DMS53 treated with DMSO at 0.1 percent for 48 hours (cell line): Measurements from ENCODE around the gene VASH1.

Experiments
- DNase-seq: peaks from one replicate; lab custom pipeline; 2025; ENCODE audit not compliant: unreplicated experiment; lab: John Stamatoyannopoulos, UW

The VASH1 gene

GRCh38 chr14:76742185-76742584 lies 19.1 kb upstream of the VASH1 start:
- DNase-seq, result no peak

DNA sequence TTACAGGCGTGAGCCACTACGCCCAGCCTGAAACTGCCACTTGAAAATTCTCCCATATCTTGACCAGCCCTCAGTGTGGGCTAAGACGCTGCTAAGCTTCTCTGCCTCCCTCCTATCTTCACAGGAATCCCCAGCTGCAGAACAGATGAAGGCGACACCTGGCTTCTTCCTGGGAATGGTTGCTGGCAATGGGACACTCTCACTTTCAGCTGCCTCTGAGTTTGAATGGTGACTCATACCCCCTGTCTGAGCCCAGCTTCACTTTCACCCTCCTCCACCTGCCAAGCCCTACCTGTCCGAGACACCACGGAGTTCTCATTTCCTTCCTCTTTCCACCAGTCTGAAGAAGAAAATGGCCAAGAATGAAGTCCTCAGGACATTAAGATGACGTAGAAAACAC lies 18.3 kb upstream of the VASH1 start:
- DNase-seq, result peak; percentile 47

DNA sequence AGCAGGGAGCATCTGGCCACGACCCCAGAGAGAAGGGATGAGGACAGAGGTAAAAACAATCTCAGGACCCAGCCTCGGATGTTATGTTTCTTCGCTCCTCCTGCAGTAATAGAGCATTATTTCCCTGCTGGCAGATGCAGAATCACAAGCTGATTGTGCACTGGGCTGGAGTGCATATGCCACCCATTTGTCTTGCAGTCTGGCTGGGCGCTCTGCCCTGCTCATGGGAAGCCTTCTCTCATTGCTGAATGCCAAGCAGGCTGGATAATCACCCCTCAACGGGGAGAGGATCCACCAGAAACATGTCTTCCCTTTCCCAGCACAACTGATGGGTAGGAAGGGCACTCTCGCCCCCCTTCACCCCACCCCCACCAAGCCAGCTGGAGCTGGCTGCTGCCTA lies 8.5 kb upstream of the VASH1 start:
- no peak for DNase-seq

DNA sequence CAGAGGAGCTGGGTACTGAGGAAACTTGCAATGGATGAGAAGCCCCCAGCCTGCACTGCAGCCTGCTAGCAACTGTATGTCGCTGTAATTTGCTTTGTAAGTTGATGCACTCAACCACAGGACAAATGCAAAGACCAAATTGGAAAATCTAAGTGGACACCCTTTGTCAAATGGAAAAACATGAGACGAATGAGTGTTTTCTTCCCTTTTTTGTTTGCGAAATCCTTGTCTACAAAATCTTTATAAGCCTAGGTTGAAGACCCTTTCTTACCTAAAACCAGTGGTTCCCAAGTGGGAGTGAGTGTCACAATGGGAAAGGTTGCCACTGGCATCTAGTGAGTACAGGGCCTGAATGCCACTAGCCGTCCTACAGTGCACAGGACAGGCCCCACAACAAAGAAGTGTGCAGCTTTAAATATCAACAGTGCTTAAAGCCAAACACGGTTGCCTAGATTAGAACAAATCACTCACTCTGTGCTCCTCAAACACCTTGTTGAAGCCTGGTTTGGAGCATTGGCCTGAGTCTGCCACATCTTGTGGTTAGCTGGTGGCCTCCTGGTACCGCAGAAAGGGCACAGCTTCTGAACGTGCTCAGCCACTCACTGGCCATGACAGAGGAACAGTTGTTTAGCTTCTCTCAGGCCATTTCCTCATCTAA lies 7.6 kb upstream of the VASH1 start:
- DNase-seq, result no peak

GRCh38 chr14:76754586-76754985 lies 6.7 kb upstream of the VASH1 start:
- no peak for DNase-seq

DNA sequence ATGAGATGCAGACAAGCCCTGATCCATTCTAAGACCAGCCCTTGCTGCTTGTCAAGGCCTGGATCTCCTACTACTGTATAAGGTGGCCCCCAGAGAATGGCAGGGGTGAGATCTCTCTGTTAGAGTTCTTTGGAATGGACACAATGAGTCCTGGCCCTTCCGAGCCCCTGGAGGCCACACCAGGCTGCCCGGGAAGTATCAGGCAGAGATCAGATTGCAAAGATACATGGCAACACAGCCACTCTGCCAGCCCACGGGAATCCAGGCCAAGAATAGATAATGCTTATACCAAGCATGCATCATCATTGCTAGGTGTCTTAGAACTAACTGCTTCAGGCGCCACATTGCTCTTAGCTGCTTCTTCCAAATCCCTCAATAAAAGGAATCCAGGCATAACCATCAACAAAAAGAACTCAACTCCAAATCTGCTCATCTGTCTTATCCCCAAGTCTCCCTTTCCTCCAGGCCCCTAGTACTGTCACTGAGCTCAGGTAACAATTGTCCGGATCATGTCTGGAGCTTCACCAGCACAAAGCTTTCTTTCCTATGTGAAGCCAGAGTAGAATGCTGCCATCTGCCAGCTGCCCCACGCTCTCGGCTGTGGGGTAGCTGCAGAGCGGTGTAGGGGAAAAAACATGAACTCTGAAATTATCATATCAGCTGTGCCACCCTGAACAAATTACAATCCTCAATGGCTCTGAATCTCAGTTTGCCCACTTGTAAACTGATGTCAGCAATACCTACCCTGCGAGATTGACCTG lies 5.5 kb upstream of the VASH1 start:
- DNase-seq, result no peak

DNA sequence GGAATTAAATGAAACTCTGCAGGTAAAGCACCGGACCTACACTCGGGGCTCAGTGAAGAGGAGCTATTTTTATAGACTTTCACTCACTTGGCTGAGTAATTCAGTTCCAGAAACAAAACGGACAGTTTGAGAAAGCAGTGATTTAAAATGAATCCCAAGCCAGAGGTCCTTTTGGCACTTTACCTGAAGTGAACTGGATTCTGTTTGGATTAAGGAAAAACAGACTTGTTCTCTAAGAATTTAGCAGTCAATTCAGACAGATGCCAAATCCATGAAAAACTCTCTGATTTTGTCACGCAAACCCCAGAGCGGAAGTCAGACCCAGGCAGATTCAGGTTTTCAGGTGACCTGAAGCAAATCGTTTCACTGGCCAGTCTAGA lies 4.9 kb upstream of the VASH1 start:
- DNase-seq, result no peak

GRCh38 chr14:76759589-76759988 lies 1.7 kb upstream of the VASH1 start:
- DNase-seq, result no peak

DNA sequence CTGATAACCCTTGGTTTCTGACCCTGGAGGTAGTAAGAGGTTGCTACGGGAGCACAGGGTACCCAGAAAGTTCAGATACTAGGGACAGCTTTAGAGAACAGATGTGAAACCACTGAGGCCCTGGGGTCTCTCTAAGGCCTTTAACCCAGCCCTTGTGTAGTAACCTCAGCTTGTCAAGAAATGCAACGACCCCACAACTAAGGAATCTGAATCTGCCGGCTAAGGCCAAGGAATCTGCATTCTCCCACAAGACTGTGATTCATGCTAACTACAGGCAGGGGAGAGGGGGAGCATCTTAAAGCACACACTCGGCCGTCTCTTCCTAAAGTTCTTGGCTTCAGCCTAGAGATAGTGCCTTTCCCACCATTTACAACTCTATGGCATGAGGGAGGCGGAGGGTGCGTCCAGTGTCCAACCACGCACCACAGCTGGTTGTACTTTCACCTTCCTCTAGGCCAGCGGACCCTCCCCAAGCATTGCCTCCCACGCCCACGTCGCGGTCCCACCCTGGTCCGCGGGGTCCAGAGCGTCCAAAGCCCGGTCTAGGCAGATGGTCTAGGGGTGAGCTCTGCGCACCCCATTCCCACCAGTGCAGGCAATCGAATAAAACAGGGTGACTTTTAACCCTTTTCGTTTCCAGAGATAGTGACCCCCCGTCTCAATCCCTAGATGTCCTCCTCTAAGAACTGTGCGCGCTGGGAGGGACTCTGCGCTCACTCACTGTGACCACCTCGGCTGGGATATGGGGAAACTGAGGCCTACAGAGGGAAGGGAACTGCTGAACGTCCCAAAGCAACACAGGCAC lies 735 bp upstream of the VASH1 start:
- no peak for DNase-seq

GRCh38 chr14:76761960-76762410 lies 717 bp downstream of the VASH1 start:
- no peak for DNase-seq

DNA sequence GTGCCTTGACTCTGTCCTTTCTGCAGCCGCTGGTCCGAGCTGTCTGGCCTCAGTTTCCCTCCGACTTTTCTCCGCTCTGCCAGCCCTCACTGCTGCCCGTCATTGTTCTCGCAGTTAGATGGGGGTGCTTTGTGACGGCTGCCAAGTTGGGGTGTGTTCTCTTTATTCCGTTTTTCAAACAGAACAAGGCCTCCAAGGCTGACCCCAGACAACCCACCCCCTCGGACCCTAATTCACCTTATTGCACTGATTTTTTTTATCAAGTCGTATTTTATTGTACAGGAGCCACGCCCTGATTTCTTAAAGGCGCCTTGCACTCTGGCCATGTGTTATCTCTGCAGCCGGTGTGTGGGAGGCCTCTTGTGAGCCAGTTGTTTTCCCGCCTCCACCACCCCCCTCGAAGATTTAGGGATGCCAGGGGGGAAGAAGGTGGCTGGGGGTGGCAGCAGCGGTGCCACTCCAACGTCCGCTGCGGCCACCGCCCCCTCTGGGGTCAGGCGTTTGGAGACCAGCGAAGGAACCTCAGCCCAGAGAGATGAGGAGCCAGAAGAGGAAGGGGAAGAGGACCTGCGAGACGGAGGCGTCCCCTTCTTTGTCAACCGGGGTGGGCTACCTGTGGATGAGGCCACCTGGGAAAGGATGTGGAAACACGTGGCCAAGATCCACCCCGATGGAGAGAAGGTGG lies 1.3 kb downstream of the VASH1 start:
- no peak for DNase-seq

DNA sequence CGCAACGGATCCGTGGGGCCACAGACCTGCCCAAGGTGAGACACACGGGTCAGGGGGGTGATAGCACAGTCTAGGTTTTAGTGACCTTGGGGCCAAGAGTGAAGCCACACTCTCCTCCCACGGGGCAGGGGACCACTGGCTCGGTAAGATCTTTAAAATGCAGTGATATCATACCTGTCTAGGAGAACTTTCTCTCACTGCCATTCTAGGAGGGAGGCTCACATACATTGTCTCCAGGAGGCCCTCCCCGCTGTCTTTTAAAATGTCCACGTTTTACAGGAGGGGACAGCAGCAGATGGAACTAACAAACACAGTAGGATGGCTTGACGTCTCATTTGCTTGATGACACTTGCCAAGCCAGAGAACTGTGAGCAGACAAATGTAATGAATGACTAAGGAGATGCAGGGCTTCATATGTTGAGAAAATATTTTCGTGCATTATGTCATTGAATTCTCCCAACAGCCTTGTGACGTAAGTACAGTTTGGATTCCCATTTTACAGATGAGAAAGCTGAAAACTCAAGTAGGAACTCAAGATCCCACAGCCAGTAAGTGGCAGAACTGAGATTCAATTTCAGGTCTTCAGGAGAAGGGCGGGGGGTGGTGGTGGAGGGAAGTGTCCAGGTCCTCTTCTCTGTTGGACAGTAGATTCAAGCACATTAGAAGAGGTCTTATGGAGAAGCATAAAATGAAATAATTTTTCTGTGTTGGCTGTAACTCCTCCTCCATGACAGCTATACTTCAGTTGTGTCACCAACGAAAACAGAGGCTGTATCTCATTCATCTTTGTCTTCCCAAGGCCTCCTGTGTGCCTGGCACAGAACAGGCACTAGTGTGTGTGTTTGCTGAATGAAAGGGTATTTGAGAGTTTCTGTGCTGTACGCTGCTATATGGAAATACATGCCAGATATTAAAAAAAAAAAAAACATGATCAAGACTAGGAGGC lies 2.1 kb downstream of the VASH1 start:
- no peak for DNase-seq

GRCh38 chr14:76765461-76765931 lies 4.2 kb downstream of the VASH1 start:
- DNase-seq, result no peak

- no peak for DNase-seq
These were observed 6.7 kb downstream of the VASH1 start for GRCh38 chr14:76767681-76768656.

DNA sequence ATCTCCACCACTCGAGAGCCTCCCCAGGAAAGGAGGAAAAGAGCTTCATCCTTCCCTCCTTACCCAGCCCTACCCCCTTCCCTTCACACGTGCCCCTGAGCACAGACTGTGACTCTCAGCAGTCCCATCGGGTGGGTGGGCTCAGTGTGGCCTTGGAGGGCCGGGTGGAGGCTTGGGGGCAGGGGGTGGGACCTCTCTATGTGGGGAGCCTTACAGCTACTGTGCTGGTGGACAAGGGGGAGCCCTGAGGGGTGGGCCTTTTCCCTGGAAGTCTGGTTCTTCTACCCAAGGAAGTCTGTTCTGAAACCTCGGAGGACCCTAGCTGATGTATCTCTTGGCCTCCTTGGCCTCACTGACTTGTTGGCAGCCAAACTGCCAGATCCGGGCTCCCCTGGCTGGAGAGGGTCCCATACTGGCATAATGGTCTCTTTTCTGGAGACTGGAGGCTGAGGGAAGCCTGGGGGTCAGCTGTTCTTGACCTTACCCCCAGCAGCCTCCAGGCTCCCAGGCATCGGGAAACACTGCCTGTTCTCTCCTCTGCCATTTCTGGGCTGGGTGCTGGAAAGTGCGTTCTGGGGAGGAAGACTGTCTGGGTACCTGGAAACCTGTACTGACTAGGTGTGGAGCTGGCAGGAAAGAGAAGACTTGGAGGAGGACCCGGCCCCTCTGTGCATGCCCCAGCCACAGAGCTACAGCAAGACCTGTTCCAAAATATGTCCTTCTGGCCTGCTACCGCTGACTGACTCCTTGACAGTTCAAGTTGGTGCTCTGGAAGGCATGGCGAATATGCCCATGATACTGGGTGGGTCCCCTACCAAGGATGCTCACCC lies 7.6 kb downstream of the VASH1 start:
- no peak for DNase-seq

DNA sequence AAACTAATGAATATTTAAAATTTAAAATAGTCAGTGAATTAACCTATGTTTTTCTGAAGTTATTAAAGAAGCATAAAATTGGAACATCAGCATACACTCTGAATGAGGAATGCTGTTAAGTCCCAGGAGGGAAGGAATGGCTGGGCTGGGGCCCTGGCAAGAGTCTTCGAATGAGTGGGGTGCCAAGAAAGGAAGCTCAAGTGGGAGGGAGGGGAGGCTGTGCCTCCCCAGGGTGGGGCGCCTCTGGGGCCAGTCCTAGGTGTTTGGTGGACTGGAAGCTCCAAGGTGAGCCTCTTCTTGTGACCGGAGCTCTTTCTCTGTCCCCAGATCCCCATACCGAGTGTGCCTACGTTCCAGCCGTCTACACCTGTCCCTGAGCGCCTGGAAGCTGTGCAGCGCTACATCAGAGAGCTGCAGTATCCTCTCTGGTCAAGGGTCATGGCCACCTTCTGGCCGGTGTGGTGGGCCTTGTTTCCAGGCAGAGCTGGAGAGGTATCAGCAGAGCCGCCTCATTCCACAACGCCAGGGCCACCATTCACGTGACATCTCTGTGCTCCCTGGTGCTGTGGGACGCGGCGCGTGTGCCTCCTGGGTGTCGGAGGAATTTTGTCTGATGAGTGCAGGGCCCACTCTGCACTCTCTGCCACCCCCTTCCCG lies 8.5 kb downstream of the VASH1 start:
- no peak for DNase-seq
